Endometrial microvascular endothelial cells (primary cell): ENCODE measurements around the gene PRUNE2. TPM values are rescaled to one million over a fixed set of nuclear protein-coding genes. Genes with fewer than 3 reads are reported as not detected.
"Not testable (repeated sequence)": the region's sequence is repeated elsewhere in the genome, so short reads cannot be mapped to it uniquely, and the experiment has no call there.

Experiments used
- in situ Hi-C: cut with HindIII; loops from 2 replicates; pipeline ENCODE4 v1.10.0; 2017; ENCODE audit warnings: low sequenced_read_pairs, low pct_unique_long_range_greater_than_20kb; ENCODE audit errors: inconsistent ontology term
- total RNA-seq: library from RNA; depleted of rRNA; stranded (reverse); fragments of >200 nt; gene quantifications from one replicate; pipeline ENCODE4 v1.2.3, GENCODE V29; 2015; ENCODE audit errors: inconsistent ontology term

The PRUNE2 gene
- total RNA-seq, 1 donor from 2014 or later, result 10.8 TPM

- in situ Hi-C loops, result no loop called here
Measured at GRCh38 chr9:76758476-76758875, 147.4 kb downstream of the PRUNE2 start.

GRCh38 chr9:76756941-76757673 is 148.8 kb downstream of the PRUNE2 start:
- in situ Hi-C loops, result no loop called here

GRCh38 chr9:76756268-76756640 is 149.7 kb downstream of the PRUNE2 start:
- in situ Hi-C loops, result no loop called here

- in situ Hi-C loops, result no loop called here
Measured at GRCh38 chr9:76751001-76751400, 154.9 kb downstream of the PRUNE2 start.

GRCh38 chr9:76744336-76744735 is 161.6 kb downstream of the PRUNE2 start:
- in situ Hi-C loops, result no loop called here

DNA sequence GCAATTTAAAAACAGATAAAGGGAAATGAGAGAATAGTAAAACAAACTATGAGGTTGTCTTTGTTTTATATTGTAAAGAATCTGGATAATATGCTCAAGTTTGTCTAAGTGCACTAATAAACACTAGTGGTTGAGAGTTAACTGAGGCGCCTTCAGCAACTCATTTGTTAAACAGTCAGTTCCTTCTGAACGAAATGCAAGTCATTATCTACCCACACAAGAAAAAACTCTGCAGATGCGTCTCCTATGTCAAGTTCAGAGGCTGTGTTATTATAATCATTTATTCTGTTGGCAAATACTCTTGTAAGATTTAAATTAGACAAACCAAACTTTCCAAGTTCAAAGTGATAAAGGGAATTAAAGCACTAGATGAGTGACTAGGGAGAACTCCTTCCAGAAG is 162.0 kb downstream of the PRUNE2 start:
- in situ Hi-C loops, result no loop called here

DNA sequence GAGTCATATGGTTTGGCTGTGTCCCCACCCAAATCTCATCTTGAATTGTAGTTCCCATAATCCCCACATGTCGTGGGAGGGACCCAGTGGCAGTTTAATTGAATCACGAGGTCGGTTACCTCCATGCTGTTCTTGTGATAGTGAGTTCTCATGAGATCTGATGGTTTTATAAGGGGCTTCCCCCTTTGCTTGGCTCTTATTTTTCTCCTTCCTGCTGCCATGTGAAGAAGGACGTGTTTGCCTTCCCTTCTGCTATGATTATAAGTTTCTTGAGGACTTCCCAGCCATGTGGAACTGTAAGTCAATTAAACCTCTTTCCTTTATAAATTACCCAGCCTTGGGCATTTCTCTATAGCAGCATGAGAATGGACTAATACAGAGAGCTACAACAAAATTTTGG is 163.0 kb downstream of the PRUNE2 start:
- in situ Hi-C loops, result not testable (repeated sequence)

- in situ Hi-C loops, result no loop called here
Measured at GRCh38 chr9:76741524-76741923, 164.4 kb downstream of the PRUNE2 start.

- in situ Hi-C loops, result no loop called here
Measured at GRCh38 chr9:76738402-76738801, 167.5 kb downstream of the PRUNE2 start.

GRCh38 chr9:76737154-76737902 is 168.6 kb downstream of the PRUNE2 start:
- in situ Hi-C loops, result no loop called here

DNA sequence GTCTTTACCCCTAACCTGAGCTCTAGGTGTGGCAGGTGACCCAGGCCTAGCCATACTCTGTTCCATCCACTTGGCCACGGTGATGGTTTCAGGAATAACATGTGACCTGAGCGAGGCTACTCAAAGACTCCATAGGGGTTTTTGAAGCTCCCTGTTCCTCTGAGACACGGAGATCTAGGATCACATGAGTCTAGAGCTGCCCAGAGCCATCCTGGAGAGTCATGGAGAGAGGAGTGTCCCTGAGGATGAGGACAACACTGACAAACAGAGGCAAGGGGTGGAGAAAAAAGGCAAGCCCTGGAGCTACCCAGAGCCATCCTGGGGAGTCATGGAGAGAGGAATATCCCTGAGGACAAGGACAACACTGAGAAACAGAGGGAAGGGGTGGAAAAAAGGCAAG is 171.2 kb downstream of the PRUNE2 start:
- in situ Hi-C loops, result no loop called here

DNA sequence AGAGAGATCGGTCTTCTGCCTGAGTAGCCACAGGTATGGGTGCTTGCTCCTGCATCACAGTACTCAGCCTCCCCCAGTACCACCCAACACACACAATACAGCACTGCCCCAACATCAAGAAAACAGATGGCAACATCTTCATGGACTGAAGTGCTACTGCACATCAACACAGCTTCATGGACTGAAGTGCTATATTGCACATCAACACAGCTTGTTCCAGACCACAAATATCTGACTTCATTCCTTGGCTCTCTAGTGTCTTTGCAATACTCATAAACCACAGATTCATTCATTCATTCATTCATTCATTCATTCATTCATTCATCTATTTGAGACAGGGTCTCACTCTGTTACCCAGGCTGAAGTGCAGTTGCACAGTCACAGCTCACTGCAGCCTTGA is 172.8 kb downstream of the PRUNE2 start:
- in situ Hi-C loops, result no loop called here

GRCh38 chr9:76732341-76732958 is 173.5 kb downstream of the PRUNE2 start:
- in situ Hi-C loops, result no loop called here

DNA sequence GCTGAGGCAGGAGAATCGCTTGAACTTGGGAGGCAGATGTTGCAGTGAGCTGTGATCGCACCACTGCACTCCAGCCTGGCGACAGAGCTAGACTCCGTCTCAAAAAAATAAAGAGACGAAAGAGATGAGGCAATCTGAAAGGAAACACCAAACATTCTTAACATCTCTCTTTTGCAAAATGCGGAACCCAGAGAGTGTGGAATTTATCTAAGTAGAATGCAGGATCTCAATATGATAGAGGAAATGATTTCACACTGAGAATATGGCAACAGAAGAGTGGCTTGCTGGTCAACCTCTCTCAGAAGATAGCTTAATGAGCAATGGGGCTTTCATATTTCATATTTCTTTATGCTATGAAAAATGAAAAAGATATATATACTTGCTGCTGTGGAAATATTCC is 175.1 kb downstream of the PRUNE2 start:
- in situ Hi-C loops, result no loop called here

DNA sequence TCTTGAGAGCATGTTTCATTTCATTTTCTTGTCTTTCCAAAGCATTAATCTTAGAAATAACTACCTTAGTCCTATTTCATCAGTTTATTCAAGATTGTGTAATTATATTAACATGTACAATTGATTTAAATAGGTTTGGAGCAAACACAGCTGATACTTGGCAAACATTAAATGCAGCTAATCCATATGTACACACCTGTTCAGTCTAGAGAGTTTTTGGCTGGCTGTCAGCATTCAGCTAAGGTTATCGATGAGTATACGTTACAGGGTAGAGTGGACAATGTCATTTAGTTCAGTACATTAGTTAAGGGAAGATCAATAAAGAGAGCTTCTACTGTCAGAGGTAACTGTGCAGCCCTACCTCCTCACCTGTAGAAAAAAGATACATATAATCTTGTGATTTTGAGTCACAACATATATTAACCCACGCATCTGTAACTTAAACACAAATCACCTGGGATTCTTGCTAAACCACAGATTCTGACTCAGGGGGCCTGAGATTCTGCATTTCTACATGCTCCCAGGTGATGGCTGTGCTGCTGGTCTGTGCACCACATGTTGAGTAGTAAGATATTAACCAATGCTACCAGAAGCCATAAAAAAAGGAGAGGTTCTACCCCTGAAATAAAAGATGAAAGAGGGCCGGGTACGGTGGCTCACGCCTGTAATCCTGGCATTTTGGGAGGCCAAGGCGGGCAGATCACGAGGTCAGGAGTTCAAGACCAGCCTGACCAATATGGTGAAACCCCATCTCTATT is 175.8 kb downstream of the PRUNE2 start:
- in situ Hi-C loops, result no loop called here

- in situ Hi-C loops, result no loop called here
Measured at GRCh38 chr9:76729116-76729515, 176.8 kb downstream of the PRUNE2 start.

DNA sequence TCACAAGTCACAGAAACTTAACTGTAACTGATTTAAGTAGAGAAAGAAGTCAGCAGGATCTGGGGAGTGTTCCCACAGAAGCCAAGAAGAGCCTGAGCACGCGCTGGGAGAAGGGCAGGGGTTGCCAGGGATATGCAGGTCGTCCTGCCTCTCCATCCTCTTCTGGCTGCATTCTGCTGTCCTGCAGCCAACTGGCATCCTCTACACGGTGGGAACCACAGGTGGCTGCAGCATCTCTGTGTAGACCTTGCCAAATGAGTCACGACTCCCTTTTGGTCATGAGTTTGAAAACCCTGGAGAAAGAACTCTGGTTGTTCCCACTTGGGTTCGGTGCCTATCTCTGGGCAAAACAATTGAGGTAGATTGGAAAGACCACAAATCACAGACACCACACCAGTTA is 180.0 kb downstream of the PRUNE2 start:
- in situ Hi-C loops, result no loop called here

DNA sequence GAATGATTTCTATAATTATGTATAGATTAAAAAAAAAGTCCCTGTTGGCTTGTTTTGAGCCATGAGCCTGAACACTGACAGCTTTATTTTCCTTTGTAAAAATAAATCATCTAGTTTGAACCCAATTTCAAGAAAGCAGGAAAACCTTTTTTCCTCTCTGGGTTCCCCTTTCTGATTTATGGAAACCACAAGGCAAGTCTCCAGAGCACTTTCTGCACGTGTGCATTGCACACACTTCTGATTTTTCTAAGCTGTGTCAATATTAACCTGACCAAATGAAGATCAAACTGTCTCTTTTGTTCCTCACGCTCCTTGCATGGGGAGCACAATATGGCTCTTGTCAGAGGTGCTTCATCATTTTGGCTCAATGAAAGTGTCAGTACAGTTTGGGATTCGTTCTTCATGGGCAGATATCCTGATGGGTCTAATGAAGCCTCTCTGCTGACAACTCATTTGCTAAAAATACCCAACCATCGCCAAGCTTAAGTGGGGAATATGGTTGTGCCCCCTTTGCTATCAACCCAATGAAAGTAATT is 180.8 kb downstream of the PRUNE2 start:
- in situ Hi-C loops, result no loop called here

DNA sequence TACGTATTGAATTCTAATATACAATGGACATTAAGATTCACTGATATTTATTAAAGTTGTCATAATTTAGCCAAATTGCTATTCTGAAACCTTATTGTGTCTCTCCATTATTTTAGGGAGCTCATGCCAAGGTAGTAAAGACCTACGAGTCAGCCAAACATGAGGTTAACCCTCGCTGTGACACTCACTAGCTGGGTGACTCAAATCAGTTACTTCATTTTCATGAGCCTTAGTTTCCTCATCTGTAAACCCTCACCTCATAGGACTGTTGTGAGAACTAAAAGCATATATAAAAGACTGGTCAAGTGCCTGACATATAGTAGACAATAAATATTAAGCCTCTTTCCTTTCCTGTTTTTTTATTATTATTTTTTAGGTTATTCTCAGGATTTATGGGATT is 185.7 kb downstream of the PRUNE2 start:
- in situ Hi-C loops, result loop anchor here (25.0 kb wide), 1 partner anchor 258 kb away; the partner anchor contains the start of gene GCNT1
